KG1 (cell line): Measurements from ENCODE around the gene PPP1R18.
A peak's percentile ranks its signal among the peaks of the same experiment; 100 is the strongest.

Experiments
- DNase-seq: peaks from one replicate; lab custom pipeline; 2025; lab: John Stamatoyannopoulos, UW

PPP1R18 gene

GRCh38 chr6:30689022-30689865, 2.8 kb upstream of the PPP1R18 start:
- DNase-seq: no peak

- DNase-seq: no peak
These were observed 2.1 kb upstream of the PPP1R18 start for GRCh38 chr6:30688569-30688968.

- no peak for DNase-seq
These were observed 1.4 kb upstream of the PPP1R18 start for GRCh38 chr6:30687659-30688431.

- DNase-seq: peak; percentile 82
These were observed 638 bp upstream of the PPP1R18 start for GRCh38 chr6:30686908-30687658.

GRCh38 chr6:30685157-30686008, 1.1 kb downstream of the PPP1R18 start:
- DNase-seq: peak; percentile 22

- DNase-seq: peak; percentile 36
These were observed 1.9 kb downstream of the PPP1R18 start for GRCh38 chr6:30684386-30685156.

GRCh38 chr6:30683980-30684338, 2.5 kb downstream of the PPP1R18 start:
- no peak for DNase-seq

GRCh38 chr6:30683183-30683979, 3.1 kb downstream of the PPP1R18 start:
- DNase-seq: no peak

GRCh38 chr6:30682143-30683117, 4.0 kb downstream of the PPP1R18 start:
- peak; percentile 92 for DNase-seq

- no peak for DNase-seq
These were observed 4.7 kb downstream of the PPP1R18 start for GRCh38 chr6:30681766-30682142.

GRCh38 chr6:30679765-30680535, 6.5 kb downstream of the PPP1R18 start:
- no peak for DNase-seq

- peak; percentile 64 for DNase-seq
These were observed 7.3 kb downstream of the PPP1R18 start for GRCh38 chr6:30678964-30679726.

GRCh38 chr6:30676660-30677285, 9.7 kb downstream of the PPP1R18 start:
- no peak for DNase-seq

- peak; percentile 95 for DNase-seq
These were observed 13.8 kb downstream of the PPP1R18 start, which contains the start of gene DHX16 for GRCh38 chr6:30672445-30673253. Gene DHX16 (minus strand): TSS chr6:30673006. CDS start chr6:30672841, 165 bp downstream.

- DNase-seq: no peak
These were observed 15.5 kb downstream of the PPP1R18 start for GRCh38 chr6:30670760-30671527.
